HG03175 (cell line): ENCODE data around the gene DRC3.
"Not testable (repeated sequence)": the region's sequence is repeated elsewhere in the genome, so short reads cannot be mapped to it uniquely, and the experiment has no call there.

Experiments
- ATAC-seq: cut with Tn5 transposase; IDR thresholded peaks from one replicate; pipeline ENCODE4 v1.9.1; 2021; ENCODE audit warnings: mild to moderate bottlenecking, moderate library complexity; ENCODE audit not compliant: unreplicated experiment

The DRC3 gene

DNA sequence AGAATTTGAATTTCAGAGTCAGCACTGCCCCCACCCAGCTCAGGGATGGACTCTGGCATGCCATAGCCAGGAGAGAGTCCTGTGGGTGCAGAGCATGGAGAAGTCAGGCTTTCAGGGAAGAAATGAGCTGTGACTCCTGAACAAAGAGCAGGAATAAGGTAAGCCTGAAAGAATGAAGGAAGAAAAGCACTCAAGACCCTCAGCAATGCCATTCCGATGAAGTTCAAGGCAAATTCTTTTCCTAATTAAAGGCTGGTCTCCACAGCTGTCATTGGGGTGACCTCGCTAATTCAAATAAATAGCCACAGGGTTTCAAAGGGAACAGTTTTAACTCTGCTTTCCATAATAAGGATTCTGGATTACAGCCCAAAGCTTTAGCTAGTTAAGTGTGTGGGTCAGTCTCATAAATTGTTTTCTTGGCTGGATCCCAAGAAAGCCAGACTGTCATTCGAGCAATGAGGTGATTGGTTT is 32.2 kb upstream of the DRC3 start:
- ATAC-seq = no peak

GRCh38 chr17:17941015-17941414 is 31.6 kb upstream of the DRC3 start:
- ATAC-seq = no peak

GRCh38 chr17:17942846-17943245 is 29.8 kb upstream of the DRC3 start:
- ATAC-seq = no peak

DNA sequence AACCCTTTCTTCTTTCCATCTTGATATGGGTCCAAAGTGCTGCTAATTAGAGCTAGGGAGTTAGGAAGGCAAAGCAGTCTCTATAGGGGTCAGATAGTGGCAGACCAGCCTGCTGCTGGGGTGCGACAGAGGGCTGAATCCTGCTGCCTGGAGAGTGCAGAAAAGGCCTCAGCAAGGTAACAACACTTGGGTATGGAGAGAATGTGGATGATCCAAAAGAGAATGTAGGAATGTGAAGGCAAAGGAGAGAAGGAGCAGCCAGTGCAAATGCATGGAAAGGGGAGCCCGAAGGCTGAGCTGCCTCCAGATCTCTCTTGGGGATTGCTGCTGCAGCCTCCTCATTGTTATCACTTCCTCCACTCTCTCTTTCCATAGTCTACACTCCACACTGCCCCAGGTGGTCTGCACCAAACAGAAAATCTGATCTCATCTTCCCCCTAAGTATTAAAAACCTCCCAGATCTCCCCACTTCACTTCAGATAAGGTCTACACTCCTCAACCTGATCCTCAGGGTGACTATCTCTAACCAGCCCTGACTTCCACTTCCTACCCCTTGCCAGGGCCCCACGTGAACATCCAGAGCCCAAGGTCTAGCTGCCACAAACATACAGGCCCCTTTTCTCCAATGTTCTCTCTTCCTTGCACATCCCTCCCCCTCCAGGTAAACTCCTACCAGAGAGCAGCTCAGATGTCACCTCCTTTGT is 29.2 kb upstream of the DRC3 start:
- no peak for ATAC-seq

DNA sequence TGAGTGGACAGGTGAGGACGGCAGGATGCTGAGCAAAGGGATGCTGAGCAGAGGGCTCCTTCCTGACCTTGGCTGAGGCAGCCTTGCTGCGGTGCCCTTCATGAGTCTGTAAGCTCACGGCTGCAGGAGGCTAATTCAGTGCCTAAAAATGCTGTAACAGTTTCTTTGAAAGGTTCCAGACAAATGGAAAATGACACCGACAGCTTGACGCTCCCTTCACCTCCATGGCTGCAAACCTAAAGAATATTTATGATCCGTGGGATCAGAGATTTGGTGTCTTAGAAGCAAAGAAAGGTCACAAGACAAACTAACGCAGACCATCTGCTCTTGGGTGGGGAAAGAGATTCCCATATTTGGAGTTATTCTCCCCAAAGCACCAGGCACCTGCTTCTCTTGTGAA is 28.4 kb upstream of the DRC3 start:
- ATAC-seq = no peak

DNA sequence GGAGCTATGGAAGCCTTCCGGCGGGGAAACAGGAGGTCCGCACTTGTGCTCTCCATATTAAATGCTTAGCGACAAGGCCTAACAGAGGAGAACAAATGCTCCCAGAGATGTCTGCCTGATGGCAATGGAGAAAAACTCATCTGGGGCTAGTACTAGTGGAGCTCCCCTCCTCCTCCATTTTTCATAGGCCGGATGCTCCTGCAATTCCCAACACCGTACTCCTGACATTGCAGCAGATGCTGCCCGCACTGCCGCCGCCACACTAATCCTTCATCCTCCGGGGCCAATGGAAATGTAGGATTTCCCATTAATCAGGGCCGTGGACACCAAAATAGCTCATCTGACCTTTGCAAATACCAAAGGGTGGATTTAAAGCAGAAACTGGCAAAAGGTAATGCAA is 27.9 kb upstream of the DRC3 start:
- ATAC-seq = no peak

DNA sequence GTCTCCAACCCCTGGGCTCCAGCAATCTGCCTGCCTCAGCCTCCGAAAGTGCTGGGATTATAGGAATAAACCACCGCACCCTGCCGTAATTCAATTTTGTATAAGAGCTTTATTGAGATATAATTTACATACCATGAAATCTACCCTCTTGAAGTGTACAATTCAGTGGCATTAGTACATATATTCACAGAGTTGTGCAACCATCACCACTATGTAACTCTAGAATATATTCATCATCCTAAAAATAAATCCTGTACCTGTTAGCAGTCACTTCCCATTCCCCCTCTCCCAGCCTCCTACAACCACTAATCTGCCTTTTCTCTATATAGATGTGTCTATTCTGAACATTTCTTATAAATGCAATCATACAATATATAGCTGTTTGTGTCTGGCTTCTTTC is 26.6 kb upstream of the DRC3 start:
- ATAC-seq = no peak

- ATAC-seq = no peak
Measured at GRCh38 chr17:17947309-17947708, 25.4 kb upstream of the DRC3 start.

DNA sequence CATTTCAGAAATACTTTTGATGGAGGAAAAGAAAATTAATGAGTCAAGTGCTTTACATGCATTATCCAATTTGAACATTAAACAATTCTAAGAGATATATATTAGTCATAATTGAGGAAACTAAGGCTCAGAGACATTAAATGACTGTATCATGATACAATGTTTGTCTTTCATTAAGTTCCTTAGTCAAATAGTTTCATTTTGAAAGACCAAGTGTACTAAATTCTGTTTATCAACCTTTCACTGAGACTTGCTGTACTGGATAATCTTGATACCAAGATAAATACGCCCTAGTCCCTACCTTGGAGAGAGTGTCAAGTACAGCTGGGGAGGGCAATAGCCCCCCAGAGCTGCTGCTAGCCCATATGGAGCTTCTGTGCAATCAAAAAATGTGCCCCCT is 24.7 kb upstream of the DRC3 start:
- ATAC-seq = no peak

DNA sequence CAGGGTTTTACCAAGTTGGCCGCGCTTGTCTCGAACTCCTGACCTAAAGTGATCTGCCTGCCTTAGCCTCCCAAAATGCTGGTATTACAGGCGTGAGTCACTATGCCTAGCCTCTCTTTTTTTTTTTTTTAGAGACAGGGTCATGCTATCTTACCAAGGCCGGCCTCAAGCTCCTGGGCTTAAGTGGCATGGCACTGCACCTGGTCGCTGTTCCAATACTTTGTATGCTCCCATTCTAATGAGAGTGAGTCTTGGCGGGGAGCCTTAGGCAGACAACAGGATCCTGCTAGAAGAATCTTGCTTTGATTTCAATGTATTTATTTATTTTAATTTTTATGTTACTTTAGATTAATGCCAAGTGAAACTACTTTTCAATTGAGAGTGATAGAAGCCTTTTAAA is 22.3 kb upstream of the DRC3 start:
- no peak for ATAC-seq

DNA sequence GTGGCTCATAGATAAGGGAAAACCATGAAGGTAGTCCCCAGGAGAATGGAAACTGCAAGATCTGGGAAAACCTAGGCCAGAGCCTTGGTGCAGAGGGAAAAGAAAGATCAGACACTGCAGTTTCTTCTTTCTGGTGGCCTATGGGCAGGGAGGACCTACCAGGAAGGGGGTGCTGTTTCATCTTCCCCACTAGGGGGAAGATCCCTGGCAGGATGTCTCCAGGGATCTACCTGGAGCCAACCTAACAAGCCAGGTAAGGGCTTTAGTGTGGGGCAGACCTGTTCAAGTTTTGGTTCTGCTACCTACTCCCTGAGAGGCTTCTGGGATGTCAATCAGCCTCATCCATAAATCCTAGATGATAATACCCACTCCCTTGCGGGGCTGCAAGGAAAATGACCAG is 21.9 kb upstream of the DRC3 start:
- no peak for ATAC-seq

DNA sequence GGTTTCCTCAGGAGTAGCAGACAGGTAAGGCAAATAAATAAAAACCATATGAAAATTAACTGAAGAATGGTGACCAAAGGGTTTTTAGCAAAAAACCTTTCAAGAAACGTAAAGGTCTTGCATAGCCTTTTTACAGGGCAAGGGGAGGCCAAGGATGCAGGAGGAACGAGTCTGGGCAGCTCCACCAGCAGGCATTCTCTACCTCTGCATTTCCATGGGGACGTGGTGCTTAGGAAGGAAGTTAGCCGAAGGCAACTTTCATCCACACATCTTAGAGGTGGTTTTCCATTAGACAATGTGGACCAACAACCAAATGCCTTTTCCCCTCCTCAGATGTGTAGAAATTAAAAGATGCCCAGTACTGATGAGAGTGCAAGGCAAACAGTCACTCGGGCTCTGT is 21.1 kb upstream of the DRC3 start:
- ATAC-seq = no peak

DNA sequence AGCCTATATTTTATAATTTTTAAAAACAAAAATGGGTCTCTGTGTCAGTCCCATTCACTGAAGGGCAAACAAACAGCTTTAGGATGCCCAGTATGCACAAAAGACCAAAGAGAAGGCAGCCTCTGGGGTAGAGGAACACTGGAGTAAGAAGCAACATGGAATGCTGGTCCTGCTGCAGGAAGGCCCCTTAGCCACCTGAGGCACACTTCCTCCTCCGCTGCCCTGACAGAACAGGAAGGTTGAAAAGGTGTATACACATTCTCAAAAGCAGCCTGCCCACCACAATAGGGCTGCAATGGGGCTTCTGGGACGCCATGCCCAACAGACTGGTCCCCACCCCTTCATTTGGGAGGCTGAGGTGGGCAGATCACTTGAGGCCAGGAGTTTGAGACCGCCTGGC is 20.0 kb upstream of the DRC3 start:
- ATAC-seq = no peak

DNA sequence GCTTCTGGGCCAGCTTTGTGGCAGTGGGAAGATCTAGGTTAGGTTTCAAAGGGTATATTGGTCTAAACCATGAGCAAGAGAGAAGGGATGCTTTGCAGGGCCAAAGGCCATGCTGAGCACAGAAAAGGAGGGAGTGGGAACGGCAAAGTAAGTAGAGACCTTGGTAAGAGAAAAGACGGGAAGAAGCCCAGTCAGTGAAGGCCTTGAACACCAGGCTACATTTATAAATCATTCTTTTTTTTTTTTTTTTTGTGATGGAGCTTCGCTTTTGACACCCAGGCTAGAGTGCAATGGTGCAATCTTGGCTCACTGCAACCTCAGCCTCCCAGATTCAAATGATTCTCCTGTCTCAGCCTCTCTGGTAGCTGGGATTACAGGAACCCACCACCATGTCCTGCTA is 18.6 kb upstream of the DRC3 start:
- no peak for ATAC-seq

- ATAC-seq = not testable (repeated sequence)
Measured at GRCh38 chr17:17955790-17956341, 16.8 kb upstream of the DRC3 start.

GRCh38 chr17:17957584-17957916 is 15.1 kb upstream of the DRC3 start:
- no peak for ATAC-seq

DNA sequence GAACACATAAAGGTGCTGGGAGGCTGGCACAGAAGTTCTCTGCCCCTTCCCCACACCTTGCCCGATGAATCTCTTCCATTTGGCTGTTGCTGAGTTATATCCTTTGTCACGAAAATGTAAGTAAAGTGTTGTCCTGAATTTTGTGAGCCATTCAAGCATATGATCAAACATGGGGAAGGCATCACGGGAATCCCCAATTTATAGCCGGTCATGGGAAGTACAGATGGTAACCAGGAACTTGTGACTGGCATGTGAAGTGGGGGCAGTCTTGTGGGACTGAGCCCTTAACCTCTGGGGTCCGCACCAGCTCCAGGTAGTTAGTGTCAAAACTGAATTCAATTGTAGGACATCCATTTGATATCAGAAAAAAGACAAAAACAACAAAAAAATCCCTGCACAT is 13.7 kb upstream of the DRC3 start:
- no peak for ATAC-seq

DNA sequence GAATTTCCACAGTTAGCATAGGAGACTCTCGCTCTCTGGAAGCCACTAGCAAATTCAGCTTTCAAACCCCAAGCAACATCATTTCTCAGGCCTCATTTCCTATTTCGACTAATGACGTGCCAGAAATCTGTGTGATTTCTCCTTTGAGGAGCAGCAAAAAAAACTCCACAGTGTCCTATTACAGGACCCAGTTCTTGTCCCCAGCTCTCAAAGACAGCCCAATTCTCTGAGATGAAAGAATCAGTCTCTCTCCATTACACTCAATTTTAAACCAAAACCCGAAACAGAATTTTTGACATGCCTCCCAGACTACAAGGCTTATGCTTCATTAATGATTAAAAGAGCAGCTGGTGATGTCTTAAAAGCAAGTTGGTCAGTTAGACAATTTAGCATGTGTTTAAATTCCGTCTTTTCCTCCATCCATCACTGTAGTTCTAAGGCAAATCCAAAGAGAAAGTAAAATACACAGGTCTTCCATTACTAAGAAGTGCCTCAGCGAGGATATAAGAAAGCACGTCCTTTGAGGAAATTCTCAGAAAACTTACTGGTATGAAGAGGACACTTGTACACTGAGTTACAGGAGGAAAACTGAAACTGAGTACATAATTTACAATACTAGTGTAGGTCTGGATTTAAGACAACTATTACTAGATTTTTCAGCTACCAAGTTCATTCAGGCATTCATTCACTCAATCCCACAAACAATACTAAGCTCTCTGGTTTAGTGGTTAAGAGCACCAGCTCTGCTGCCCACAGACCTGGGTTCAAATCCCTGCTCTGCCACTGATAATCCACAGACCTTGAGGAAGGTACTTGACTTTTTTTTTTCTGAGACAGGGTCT is 12.9 kb upstream of the DRC3 start:
- peak; percentile 69 for ATAC-seq

GRCh38 chr17:17960500-17961030 is 12.1 kb upstream of the DRC3 start:
- no peak for ATAC-seq

GRCh38 chr17:17963066-17963465 is 9.6 kb upstream of the DRC3 start:
- ATAC-seq = no peak

DNA sequence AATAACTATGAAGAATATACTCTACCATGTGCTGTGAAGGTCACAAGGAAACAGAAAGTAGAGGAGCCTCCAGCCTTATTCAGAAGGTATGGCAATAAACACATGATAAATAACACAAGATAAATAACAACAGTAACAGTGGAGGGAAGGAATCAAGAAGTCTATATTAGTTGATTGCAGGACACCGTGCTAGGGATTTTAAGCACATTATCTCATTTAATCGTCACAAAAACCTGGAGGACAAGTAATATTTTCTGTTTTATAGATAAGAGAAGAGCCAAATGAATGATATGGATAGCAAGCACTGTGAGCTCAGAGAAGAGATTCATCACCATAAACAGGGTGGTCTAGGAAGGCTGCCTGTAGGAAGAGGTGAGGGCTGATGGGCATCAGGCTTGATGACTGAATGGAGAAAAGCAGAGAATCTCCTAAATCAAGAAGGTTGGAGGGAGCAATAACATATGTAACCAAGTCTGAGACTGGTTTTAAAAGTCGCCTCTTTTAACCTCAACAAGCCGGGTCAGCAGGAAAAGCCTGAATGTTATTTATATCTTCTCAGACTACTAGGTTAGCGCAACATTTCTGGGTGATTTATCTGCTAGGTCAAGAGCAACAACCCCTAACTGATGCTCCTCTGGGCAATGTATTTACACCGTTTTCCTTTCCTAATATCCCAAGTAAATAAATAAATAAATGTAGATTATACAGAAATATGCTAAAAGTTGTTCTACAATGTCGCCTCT is 8.8 kb upstream of the DRC3 start:
- no peak for ATAC-seq
